ENCODE measurements around the gene FLVCR1.

GRCh38 chr1:212860713-212861581 is 2.9 kb downstream of the FLVCR1 start:
- no peak for TF ChIP-seq CTCF (conservative IDR thresholded peaks at IDR 0.05; ENCODE audit: low read depth, low read length)
- TF ChIP-seq EZH2 (IDR thresholded peaks at IDR 0.05; ENCODE audit: borderline replicate concordance, low read depth, low read length, poor library complexity, severe bottlenecking) = no peak

All from A673 (cell line).